ENCODE measurements around the gene F5. TPM values are rescaled to one million over a fixed set of nuclear protein-coding genes. Genes with fewer than 3 reads are reported as not detected.

Gene F5
- total RNA-seq, 1 experiment from 2014 or later, result 0.37 TPM

- BruUV-seq (replicated peaks), result no TSS peak
- POLR2A ChIA-PET, result no interaction called here
- no peak for TF ChIP-seq CBX3 (IDR thresholded peaks at IDR 0.05; ENCODE audit: low read depth)
- TF ChIP-seq, protein P1, sequence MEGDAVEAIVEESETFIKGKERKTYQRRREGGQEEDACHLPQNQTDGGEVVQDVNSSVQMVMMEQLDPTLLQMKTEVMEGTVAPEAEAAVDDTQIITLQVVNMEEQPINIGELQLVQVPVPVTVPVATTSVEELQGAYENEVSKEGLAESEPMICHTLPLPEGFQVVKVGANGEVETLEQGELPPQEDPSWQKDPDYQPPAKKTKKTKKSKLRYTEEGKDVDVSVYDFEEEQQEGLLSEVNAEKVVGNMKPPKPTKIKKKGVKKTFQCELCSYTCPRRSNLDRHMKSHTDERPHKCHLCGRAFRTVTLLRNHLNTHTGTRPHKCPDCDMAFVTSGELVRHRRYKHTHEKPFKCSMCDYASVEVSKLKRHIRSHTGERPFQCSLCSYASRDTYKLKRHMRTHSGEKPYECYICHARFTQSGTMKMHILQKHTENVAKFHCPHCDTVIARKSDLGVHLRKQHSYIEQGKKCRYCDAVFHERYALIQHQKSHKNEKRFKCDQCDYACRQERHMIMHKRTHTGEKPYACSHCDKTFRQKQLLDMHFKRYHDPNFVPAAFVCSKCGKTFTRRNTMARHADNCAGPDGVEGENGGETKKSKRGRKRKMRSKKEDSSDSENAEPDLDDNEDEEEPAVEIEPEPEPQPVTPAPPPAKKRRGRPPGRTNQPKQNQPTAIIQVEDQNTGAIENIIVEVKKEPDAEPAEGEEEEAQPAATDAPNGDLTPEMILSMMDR (IDR thresholded peaks at IDR 0.05 in 2 of 3, conservative IDR thresholded peaks at IDR 0.05 in 1 of 3; ENCODE audit: borderline replicate concordance in 1 of 3, insufficient read depth in 1 of 3, low read depth in 2 of 3, low read length in 2 of 3), result peak; percentile 8 to 51 (median 51); a peak in 4 of 6 replicates
- TF ChIP-seq REST (IDR thresholded peaks at IDR 0.05; ENCODE audit: low read depth), result no peak
- TF ChIP-seq ZNF274 (IDR thresholded peaks at IDR 0.05; ENCODE audit: low read depth, low read length), result no peak
- peak; percentile 67 for TF ChIP-seq RAD21 (IDR thresholded peaks at IDR 0.05; ENCODE audit: low read depth)
- peak; percentile 27 for DNase-seq (ENCODE audit: low read depth, low spot score)
- intact Hi-C loops (cut with micrococcal nuclease), result loop anchor here (1.0 to 10.0 kb wide), 2 partner anchors 80 to 862 kb away; no protein-coding TSS in a partner anchor
- Histone ChIP-seq H3K4me3 (replicated peaks in 1 of 2; ENCODE audit: low read depth in 1 of 2, low read length in 2 of 2) (no peak overlapping the region), H3K9me2 (ENCODE audit: insufficient read depth) (no peaks in the 10 kb centered on the region), H3K9ac (ENCODE audit: low read length) (no peak overlapping the region), H3K79me2 (ENCODE audit: insufficient read depth, low read length) (no peaks in the 10 kb centered on the region), H3K4me1 (ENCODE audit: control insufficient read depth in 1 of 2, insufficient read depth in 2 of 2, low read length in 2 of 2) (no peaks in the 10 kb centered on the region), H4K20me1 (ENCODE audit: insufficient read depth) (no peaks in the 10 kb centered on the region), H3K9me3 (ENCODE audit: control insufficient read depth in 1 of 2, insufficient read depth in 1 of 2, low read depth in 1 of 2, low read length in 2 of 2) (no peaks in the 10 kb centered on the region), H3K27ac (ENCODE audit: low read depth, low read length) (no peak overlapping the region), H3K36me3 (ENCODE audit: control insufficient read depth in 1 of 2, insufficient read depth in 2 of 2, low read length in 2 of 2) (peaks cover 0 to 3% of the 10 kb centered on the region in 2 experiments; a peak in 1 of 4 replicates), H2AFZ (ENCODE audit: low read depth, low read length, poor library complexity, severe bottlenecking) (no peak overlapping the region), H3K27me3 (ENCODE audit: insufficient read depth, low read length) (no peaks in the 10 kb centered on the region), H3K4me2 (ENCODE audit: low read length) (no peak overlapping the region)
- CTCF ChIA-PET, result interaction anchor here (0.8 to 2.1 kb wide), 3 partner anchors 62 to 863 kb away, joined by 3 to 13 read pairs (median 10); no protein-coding TSS in a partner anchor
- RAD21 ChIA-PET (ENCODE audit: low non-redundant PET in 1 of 2, low total read pairs in 2 of 2, uncharacterized antibody in 2 of 2, unreplicated experiment in 2 of 2), result interaction anchor here in 1 of 2 experiments (1.9 kb wide), 1 partner anchor 80 kb away, joined by 6 read pairs; no protein-coding TSS in a partner anchor
- ATAC-seq, result peak; percentile 70
Measured at GRCh38 chr1:169466259-169467230, 119.7 kb downstream of the F5 start.
